Measurements from ENCODE around the gene RAD51B.

The RAD51B gene

GRCh38 chr14:67889455-67889854 lies 69.9 kb downstream of the RAD51B start:
- H3K36me3 ChIP-seq (replicated peaks) = no peaks in the 10 kb centered on the region
- no peak overlapping the region for H3K27ac ChIP-seq
- TF ChIP-seq CTCF (IDR thresholded peaks at IDR 0.05; ENCODE audit: low read depth, low read length, missing control alignments) = no peak
- no peaks in the 10 kb centered on the region for H3K27me3 ChIP-seq (replicated peaks)
- DNase-seq = no peak
- in situ Hi-C loops (cut with HindIII; ENCODE audit: low pct_ligation_motif_present, low sequenced_read_pairs) = no loop called here
- H3K4me3 ChIP-seq (ENCODE audit: low read depth, low read length) = no peak overlapping the region

GRCh38 chr14:67892466-67893100 lies 73.0 kb downstream of the RAD51B start:
- no peaks in the 10 kb centered on the region for H3K27me3 ChIP-seq (replicated peaks)
- no peak overlapping the region for H3K27ac ChIP-seq
- TF ChIP-seq CTCF (IDR thresholded peaks at IDR 0.05; ENCODE audit: low read depth, low read length, missing control alignments) = no peak
- DNase-seq = no peak
- in situ Hi-C loops (cut with HindIII; ENCODE audit: low pct_ligation_motif_present, low sequenced_read_pairs) = no loop called here
- H3K36me3 ChIP-seq (replicated peaks) = no peaks in the 10 kb centered on the region
- H3K4me3 ChIP-seq (ENCODE audit: low read depth, low read length) = no peak overlapping the region

GRCh38 chr14:67900231-67900630 lies 80.7 kb downstream of the RAD51B start:
- H3K4me3 ChIP-seq (ENCODE audit: low read depth, low read length) = no peak overlapping the region
- no peaks in the 10 kb centered on the region for H3K27me3 ChIP-seq (replicated peaks)
- H3K36me3 ChIP-seq (replicated peaks) = no peaks in the 10 kb centered on the region
- no peak overlapping the region for H3K27ac ChIP-seq
- DNase-seq = no peak
- no peak for TF ChIP-seq CTCF (IDR thresholded peaks at IDR 0.05; ENCODE audit: low read depth, low read length, missing control alignments)
- in situ Hi-C loops (cut with HindIII; ENCODE audit: low pct_ligation_motif_present, low sequenced_read_pairs) = no loop called here

- Histone ChIP-seq H3K27ac (no peak overlapping the region), H3K27me3 (replicated peaks) (no peaks in the 10 kb centered on the region), H3K4me3 (ENCODE audit: low read depth, low read length) (no peak overlapping the region), H3K36me3 (replicated peaks) (no peaks in the 10 kb centered on the region)
- TF ChIP-seq CTCF (IDR thresholded peaks at IDR 0.05; ENCODE audit: low read depth, low read length, missing control alignments) = no peak
- in situ Hi-C loops (cut with HindIII; ENCODE audit: low pct_ligation_motif_present, low sequenced_read_pairs) = no loop called here
- no peak for DNase-seq
Observed at GRCh38 chr14:67908052-67908754, 88.6 kb downstream of the RAD51B start.

- H3K27ac ChIP-seq = no peak overlapping the region
- no peaks in the 10 kb centered on the region for H3K36me3 ChIP-seq (replicated peaks)
- TF ChIP-seq CTCF (IDR thresholded peaks at IDR 0.05; ENCODE audit: low read depth, low read length, missing control alignments) = no peak
- in situ Hi-C loops (cut with HindIII; ENCODE audit: low pct_ligation_motif_present, low sequenced_read_pairs) = no loop called here
- no peaks in the 10 kb centered on the region for H3K27me3 ChIP-seq (replicated peaks)
- no peak overlapping the region for H3K4me3 ChIP-seq (ENCODE audit: low read depth, low read length)
- DNase-seq = no peak
Observed at GRCh38 chr14:67911562-67911961, 92.0 kb downstream of the RAD51B start.
